Fibroblast of peridontal ligament (primary cell): ENCODE measurements around the gene PRR5L.

Experiments used
- DNase-seq: peaks from one replicate; pipeline ENCODE4 v3.0.0-alpha.2; 2010; ENCODE audit errors: extremely low read depth

The PRR5L gene

DNA sequence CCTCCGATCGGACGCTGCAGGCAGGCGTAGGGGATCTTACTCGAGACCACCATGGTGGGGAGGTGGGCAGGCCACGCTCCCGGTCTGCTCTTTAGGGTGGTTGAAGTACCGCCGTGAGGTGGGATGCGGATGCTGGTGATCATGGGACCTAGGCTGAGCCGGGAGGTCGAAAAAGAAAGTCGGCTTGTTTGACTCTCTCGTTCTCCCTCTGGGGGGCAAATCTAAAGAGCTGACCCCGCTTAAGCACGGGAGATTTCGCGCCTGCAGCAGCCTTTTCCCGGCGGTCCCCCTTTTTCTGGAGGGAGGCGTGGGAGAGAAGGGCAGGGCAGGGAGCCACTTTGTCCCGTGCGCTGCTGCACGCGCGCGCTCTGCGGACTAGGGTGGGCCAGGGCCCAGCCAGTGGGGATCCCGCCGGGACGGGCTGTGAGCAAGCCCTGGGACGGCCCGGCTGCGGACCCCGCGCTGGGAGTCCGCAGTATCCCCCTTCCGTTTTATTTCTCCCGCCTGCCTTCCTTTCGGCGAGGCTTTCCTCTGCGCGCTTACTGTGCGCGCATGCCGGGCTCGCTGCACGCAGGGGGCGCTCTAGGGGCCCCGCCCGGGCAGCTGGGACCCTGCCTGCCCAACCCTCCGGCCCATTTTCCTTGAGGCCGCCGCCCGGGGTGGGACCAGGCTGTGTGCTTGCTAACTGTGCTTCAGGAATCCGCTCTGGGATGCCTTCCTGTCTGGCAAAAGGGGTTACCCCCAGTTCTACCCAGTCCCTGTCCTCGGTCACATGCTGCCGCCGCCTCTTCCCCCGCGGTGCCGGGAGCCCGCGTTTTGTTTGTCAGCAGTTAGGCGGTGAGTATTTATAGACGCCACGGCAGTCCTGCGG is 81.0 kb downstream of the PRR5L start:
- DNase-seq, result no peak

- no peak for DNase-seq
These were observed 81.9 kb downstream of the PRR5L start for GRCh38 chr11:36377759-36378564.

GRCh38 chr11:36379653-36380052 is 83.6 kb downstream of the PRR5L start:
- no peak for DNase-seq

DNA sequence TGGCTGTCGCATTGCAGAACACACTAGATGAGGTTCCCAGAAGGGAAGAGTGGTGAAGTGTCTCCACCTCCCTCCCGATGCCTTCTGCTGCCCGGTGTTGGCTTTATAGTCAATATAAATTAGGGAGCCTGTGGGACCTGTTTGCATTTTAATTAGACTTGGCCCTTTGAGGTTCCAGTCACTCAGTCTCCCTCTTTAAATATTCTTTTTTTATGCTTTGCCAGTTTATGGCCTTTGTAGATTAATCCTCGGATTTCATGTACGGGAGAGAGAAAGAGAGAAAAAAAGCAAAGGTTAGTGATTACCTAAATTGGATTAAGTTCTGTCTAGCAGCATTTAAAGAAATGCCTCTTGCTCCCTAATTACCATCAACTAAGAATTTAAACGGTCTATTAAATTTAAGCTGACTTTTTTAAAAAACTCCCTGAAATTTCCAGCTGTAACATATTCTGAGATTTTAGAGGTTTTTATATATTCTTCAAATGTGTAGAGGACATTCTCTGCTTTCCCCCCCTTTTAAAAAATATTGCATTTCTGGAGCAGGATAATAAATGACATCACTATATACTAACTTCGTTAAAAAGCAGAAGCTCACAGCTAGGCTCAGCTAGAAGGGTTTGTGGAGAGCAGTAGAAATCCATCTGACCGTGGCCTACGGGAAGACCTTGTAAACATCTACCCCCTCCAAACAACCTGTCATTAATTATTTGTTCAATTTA is 84.4 kb downstream of the PRR5L start:
- no peak for DNase-seq

- DNase-seq, result no peak
These were observed 84.9 kb downstream of the PRR5L start for GRCh38 chr11:36381015-36381360.

DNA sequence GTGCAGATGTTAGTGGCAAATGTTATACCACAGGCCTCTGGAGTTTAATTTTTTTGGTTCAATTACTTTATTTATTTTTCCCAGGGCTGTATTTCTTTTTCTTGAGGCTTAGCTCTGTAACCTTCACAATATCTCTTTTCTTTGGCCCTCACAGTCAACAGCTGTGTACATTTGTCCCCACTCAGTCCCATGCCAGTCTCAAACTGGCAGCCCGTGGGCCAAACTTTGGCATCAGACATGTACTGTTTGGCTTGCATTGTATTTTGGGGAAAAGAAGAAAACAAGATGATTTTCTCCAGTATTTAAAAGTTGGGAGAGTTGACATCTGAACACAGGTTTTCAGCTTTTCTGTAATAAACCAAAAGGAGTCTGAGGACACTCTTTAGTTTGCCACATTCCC is 87.1 kb downstream of the PRR5L start:
- DNase-seq, result no peak

- DNase-seq, result peak; percentile 56
These were observed 89.3 kb downstream of the PRR5L start for GRCh38 chr11:36385121-36385970.

GRCh38 chr11:36386411-36386810 is 90.3 kb downstream of the PRR5L start:
- DNase-seq, result no peak

- no peak for DNase-seq
These were observed 92.0 kb downstream of the PRR5L start for GRCh38 chr11:36388071-36388470.

GRCh38 chr11:36388951-36389350 is 92.9 kb downstream of the PRR5L start:
- no peak for DNase-seq

GRCh38 chr11:36389811-36390210 is 93.7 kb downstream of the PRR5L start:
- DNase-seq, result no peak

GRCh38 chr11:36390963-36391471 is 94.9 kb downstream of the PRR5L start:
- DNase-seq, result no peak

DNA sequence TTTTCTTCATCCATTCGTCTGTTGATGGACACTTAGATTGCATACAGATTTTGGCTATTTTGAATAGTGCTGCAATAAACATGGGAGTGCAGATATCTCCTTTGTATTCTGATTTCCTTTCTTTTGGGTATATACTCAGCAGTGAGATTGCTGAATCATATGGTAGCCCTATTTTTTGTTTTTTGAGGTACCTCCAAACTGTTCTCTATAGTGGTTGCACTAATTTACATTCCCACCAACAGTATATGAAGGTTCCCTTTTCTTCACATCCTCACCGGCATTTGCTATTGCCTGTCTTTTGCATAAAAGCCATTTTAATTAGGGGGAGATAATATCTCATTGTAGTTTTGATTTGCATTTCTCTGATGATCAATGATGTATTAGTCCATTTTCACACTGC is 96.1 kb downstream of the PRR5L start:
- DNase-seq, result no peak

GRCh38 chr11:36394056-36394455 is 98.0 kb downstream of the PRR5L start:
- no peak for DNase-seq

DNA sequence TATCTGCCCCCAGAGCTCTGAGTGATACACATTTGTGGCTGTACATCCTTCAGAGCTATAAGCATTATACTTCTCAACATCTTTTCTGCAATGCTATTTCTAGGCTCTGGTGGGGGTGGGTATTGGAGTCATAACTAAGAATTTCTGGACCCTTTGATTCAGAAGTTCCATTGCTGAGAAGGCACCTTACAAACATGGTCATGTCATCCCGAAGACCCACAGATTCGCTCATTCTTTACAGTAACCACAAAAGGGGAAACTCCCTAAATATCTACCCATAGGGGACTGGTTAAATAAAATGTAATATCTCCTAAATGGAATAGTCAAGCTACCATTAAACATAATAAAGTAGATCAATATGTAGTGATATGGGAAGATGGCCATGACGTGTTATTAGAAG is 98.8 kb downstream of the PRR5L start:
- no peak for DNase-seq

- no peak for DNase-seq
These were observed 100.1 kb downstream of the PRR5L start for GRCh38 chr11:36395978-36396736.

- no peak for DNase-seq
These were observed 102.3 kb downstream of the PRR5L start for GRCh38 chr11:36398231-36398953.

- DNase-seq, result no peak
These were observed 103.1 kb downstream of the PRR5L start for GRCh38 chr11:36399236-36399635.

- no peak for DNase-seq
These were observed 103.7 kb downstream of the PRR5L start for GRCh38 chr11:36399745-36400144.
